ENCODE measurements around the gene CCDC106. TPM values are rescaled to one million over a fixed set of nuclear protein-coding genes. Genes with fewer than 3 reads are reported as not detected.

CCDC106 gene
- total RNA-seq, 1 experiment from 2014 or later, result 19.9 TPM

- Histone ChIP-seq H3K27me3 (ENCODE audit: insufficient read depth, low read length) (no peaks in the 10 kb centered on the region), H2BK12ac (ENCODE audit: insufficient read length, low read depth, low read length) (no peak overlapping the region), H2BK120ac (ENCODE audit: low read depth, low read length, poor library complexity, severe bottlenecking) (no peak overlapping the region), H4K91ac (ENCODE audit: insufficient read length, low read depth, low read length) (no peak overlapping the region), H3K4me1 (ENCODE audit: insufficient read depth, low read length) (no peaks in the 10 kb centered on the region), H2AFZ (ENCODE audit: low read length) (no peak overlapping the region), H3K23ac (ENCODE audit: insufficient read length, low read depth, low read length) (no peak overlapping the region), H2BK20ac (ENCODE audit: low read depth, low read length, poor library complexity, severe bottlenecking) (no peak overlapping the region), H3K23me2 (ENCODE audit: insufficient read length, low read depth, low read length, poor library complexity, severe bottlenecking) (no peaks in the 10 kb centered on the region), H2BK15ac (ENCODE audit: low read depth, low read length) (no peak overlapping the region), H3K79me1 (ENCODE audit: insufficient read depth, low read depth, low read length, poor library complexity, severe bottlenecking) (no peaks in the 10 kb centered on the region), H3K9me3 (ENCODE audit: control insufficient read depth, low read depth, low read length) (no peaks in the 10 kb centered on the region), H3K4ac (ENCODE audit: low read depth, low read length) (no peak overlapping the region), H3T11ph (ENCODE audit: low read length) (no peak overlapping the region), H3K14ac (ENCODE audit: insufficient read depth, low read length) (no peak overlapping the region), H4K8ac (replicated peaks; ENCODE audit: insufficient read length, low read depth, low read length) (no peak overlapping the region), H3K4me2 (ENCODE audit: insufficient read depth, insufficient read length, low read length) (no peak overlapping the region), H4K20me1 (ENCODE audit: control insufficient read depth, insufficient read depth, insufficient read length) (no peaks in the 10 kb centered on the region), H2BK5ac (ENCODE audit: insufficient read length, low read length) (no peak overlapping the region), H3K79me2 (ENCODE audit: insufficient read depth, low read length) (no peaks in the 10 kb centered on the region), H4K5ac (ENCODE audit: insufficient read length, low read depth, low read length) (no peak overlapping the region), H3K9ac (ENCODE audit: extremely low read depth, insufficient read length, low read length) (no peak overlapping the region), H3K18ac (ENCODE audit: insufficient read length, low read depth, low read length) (no peak overlapping the region), H2AK5ac (ENCODE audit: insufficient read length, low read length) (no peak overlapping the region), H3K56ac (ENCODE audit: insufficient read length, low read depth, low read length) (no peak overlapping the region), H3K27ac (ENCODE audit: insufficient read length, low read depth, low read length) (no peak overlapping the region)
- no peaks in the 10 kb centered on the region; a peak in 1 of 5 replicates for H3K9me3 Mint-ChIP-seq
- H3K27me3 Mint-ChIP-seq (ENCODE audit: low read depth), result peaks cover 2% of the 10 kb centered on the region
- TF ChIP-seq CTCF (conservative IDR thresholded peaks at IDR 0.05), result no peak
- no peak overlapping the region for H3K4me3 Mint-ChIP-seq
- no CpG with 5 or more reads among the region's 55 CpGs for WGBS (ENCODE audit: extremely low coverage, insufficient read length, low lambda C conversion rate)
- peaks cover 9 to 14% of the 10 kb centered on the region in 2 experiments for H3K4me1 Mint-ChIP-seq
- no peak overlapping the region for H3K27ac Mint-ChIP-seq
- H3K36me3 Mint-ChIP-seq (ENCODE audit: insufficient read depth in 1 of 3, low read depth in 3 of 3), result peaks cover 19 to 37% (median 34%) of the 10 kb centered on the region in 3 experiments
- DNase-seq, result no peak
These were observed 26.3 kb upstream of the CCDC106 start for GRCh38 chr19:55621673-55622231.

Measured in H9 (cell line).